NK-92 (cell line): ENCODE measurements around the gene COQ2.
"Not testable (repeated sequence)": the region's sequence is repeated elsewhere in the genome, so short reads cannot be mapped to it uniquely, and the experiment has no call there.

ENCODE experiments used
- DNase-seq: peaks from one replicate; lab custom pipeline; 2025; ENCODE audit not compliant: unreplicated experiment; lab: John Stamatoyannopoulos, UW

The COQ2 gene

GRCh38 chr4:83250687-83251446, 33.7 kb downstream of the COQ2 start:
- DNase-seq, result no peak

- no peak for DNase-seq
Observed at GRCh38 chr4:83248486-83248885, 36.1 kb downstream of the COQ2 start.

- no peak for DNase-seq
Observed at GRCh38 chr4:83247415-83248357, 36.9 kb downstream of the COQ2 start.

GRCh38 chr4:83241132-83241531, 43.5 kb downstream of the COQ2 start:
- no peak for DNase-seq

- DNase-seq, result no peak
Observed at GRCh38 chr4:83240379-83240875, 44.2 kb downstream of the COQ2 start.

GRCh38 chr4:83238393-83239248, 46.0 kb downstream of the COQ2 start:
- DNase-seq, result no peak

GRCh38 chr4:83237591-83237990, 47.0 kb downstream of the COQ2 start:
- DNase-seq, result no peak

GRCh38 chr4:83235645-83236133, 48.9 kb downstream of the COQ2 start:
- DNase-seq, result not testable (repeated sequence)

GRCh38 chr4:83234902-83235644, 49.5 kb downstream of the COQ2 start:
- DNase-seq, result no peak

- DNase-seq, result not testable (repeated sequence)
Observed at GRCh38 chr4:83234387-83234786, 50.2 kb downstream of the COQ2 start.

GRCh38 chr4:83232082-83232481, 52.5 kb downstream of the COQ2 start:
- no peak for DNase-seq

GRCh38 chr4:83231620-83232076, 53.0 kb downstream of the COQ2 start:
- no peak for DNase-seq

GRCh38 chr4:83230928-83231327, 53.7 kb downstream of the COQ2 start:
- no peak for DNase-seq

- DNase-seq, result no peak
Observed at GRCh38 chr4:83229791-83230190, 54.8 kb downstream of the COQ2 start.

GRCh38 chr4:83228231-83228630, 56.4 kb downstream of the COQ2 start:
- DNase-seq, result no peak

GRCh38 chr4:83224502-83225197, 59.9 kb downstream of the COQ2 start:
- no peak for DNase-seq

GRCh38 chr4:83223781-83224180, 60.8 kb downstream of the COQ2 start:
- DNase-seq, result no peak

GRCh38 chr4:83221897-83222441, 62.6 kb downstream of the COQ2 start:
- DNase-seq, result no peak
